H9 (cell line): Measurements from ENCODE around the gene S100A6. TPM values are rescaled to one million over a fixed set of nuclear protein-coding genes. Genes with fewer than 3 reads are reported as not detected.

Experiments used
- DNase-seq: peaks from one replicate; pipeline ENCODE4 v3.0.0-alpha.2; 2017
- H2AFZ ChIP-seq: one replicate; pipeline ENCODE4 v1.6.1; 2013; ENCODE audit warnings: mild to moderate bottlenecking, low read length, control low read depth, moderate library complexity
- H2AK5ac ChIP-seq: 2 replicates; pipeline ENCODE4 v1.6.1; 2013; ENCODE audit warnings: low read length, control low read depth, mixed read lengths; ENCODE audit not compliant: insufficient read length
- H2BK120ac ChIP-seq: one replicate; pipeline ENCODE4 v1.6.1; 2013; ENCODE audit warnings: low read depth, mild to moderate bottlenecking, low read length, control low read depth, inconsistent platforms; ENCODE audit not compliant: poor library complexity, severe bottlenecking
- H2BK12ac ChIP-seq: 2 replicates; pipeline ENCODE4 v1.6.1; 2013; ENCODE audit warnings: low read length, control low read depth, mixed read lengths, low read depth; ENCODE audit not compliant: insufficient read length
- H2BK15ac ChIP-seq: 2 replicates; pipeline ENCODE4 v1.6.1; 2013; ENCODE audit warnings: low read depth, low read length, control low read depth
- H2BK20ac ChIP-seq: one replicate; pipeline ENCODE4 v1.6.1; 2013; ENCODE audit warnings: low read depth, mild to moderate bottlenecking, low read length, control low read depth, inconsistent platforms; ENCODE audit not compliant: poor library complexity, severe bottlenecking
- H2BK5ac ChIP-seq: 2 replicates; pipeline ENCODE4 v1.6.1; 2013; ENCODE audit warnings: low read length, control low read depth, mixed read lengths; ENCODE audit not compliant: insufficient read length
- H3K14ac ChIP-seq: 2 replicates; pipeline ENCODE4 v1.6.1; 2013; ENCODE audit warnings: low read length, control low read depth; ENCODE audit not compliant: insufficient read depth
- H3K18ac ChIP-seq: 2 replicates; pipeline ENCODE4 v1.6.1; 2013; ENCODE audit warnings: low read depth, mild to moderate bottlenecking, mixed read lengths, low read length, control low read depth; ENCODE audit not compliant: insufficient read length
- H3K23ac ChIP-seq: 2 replicates; pipeline ENCODE4 v1.6.1; 2013; ENCODE audit warnings: low read length, control low read depth, mixed read lengths, low read depth; ENCODE audit not compliant: insufficient read length
- H3K23me2 ChIP-seq: 2 replicates; pipeline ENCODE4 v1.6.1; 2013; ENCODE audit warnings: low read depth, mild to moderate bottlenecking, mixed read lengths, low read length, control low read depth; ENCODE audit not compliant: insufficient read length, poor library complexity, severe bottlenecking
- H3K27ac ChIP-seq: 2 replicates; pipeline ENCODE4 v1.5.1; 2013; ENCODE audit warnings: low read length, control low read depth, mixed read lengths, low read depth; ENCODE audit not compliant: insufficient read length
- H3K27me3 ChIP-seq: 2 replicates; pipeline ENCODE4 v1.6.1; 2013; ENCODE audit warnings: low read length, control low read depth, inconsistent platforms; ENCODE audit not compliant: insufficient read depth
- H3K4ac ChIP-seq: 2 replicates; pipeline ENCODE4 v1.6.1; 2013; ENCODE audit warnings: low read depth, mild to moderate bottlenecking, control low read depth, inconsistent platforms, low read length, moderate library complexity
- H3K4me1 ChIP-seq: 2 replicates; pipeline ENCODE4 v1.6.1; 2013; ENCODE audit warnings: low read length, control low read depth, inconsistent platforms; ENCODE audit not compliant: insufficient read depth
- H3K4me2 ChIP-seq: 2 replicates; pipeline ENCODE4 v1.6.1; 2013; ENCODE audit warnings: low read length, control low read depth, mixed read lengths; ENCODE audit not compliant: insufficient read length, insufficient read depth
- H3K56ac ChIP-seq: 2 replicates; pipeline ENCODE4 v1.6.1; 2013; ENCODE audit warnings: low read depth, mild to moderate bottlenecking, mixed read lengths, low read length, control low read depth; ENCODE audit not compliant: insufficient read length
- H3K79me1 ChIP-seq: 2 replicates; pipeline ENCODE4 v1.6.1; 2013; ENCODE audit warnings: low read depth, mild to moderate bottlenecking, moderate library complexity, low read length, control low read depth, inconsistent platforms; ENCODE audit not compliant: insufficient read depth, poor library complexity, severe bottlenecking
- H3K79me2 ChIP-seq: 2 replicates; pipeline ENCODE4 v1.6.1; 2013; ENCODE audit warnings: low read length, control low read depth, inconsistent platforms; ENCODE audit not compliant: insufficient read depth
- H3K9ac ChIP-seq: 2 replicates; pipeline ENCODE4 v1.6.1; 2013; ENCODE audit warnings: low read length, control low read depth, mixed read lengths; ENCODE audit not compliant: insufficient read length; ENCODE audit errors: extremely low read depth
- H3K9me3 ChIP-seq: one replicate; pipeline ENCODE4 v1.6.1; 2013; ENCODE audit warnings: low read depth, low read length, inconsistent platforms; ENCODE audit not compliant: control insufficient read depth
- H3T11ph ChIP-seq: one replicate; pipeline ENCODE4 v1.6.1; 2013; ENCODE audit warnings: mild to moderate bottlenecking, low read length, control low read depth, inconsistent platforms
- H4K20me1 ChIP-seq: one replicate; pipeline ENCODE4 v1.6.1; 2013; ENCODE audit not compliant: control insufficient read depth, insufficient read length, insufficient read depth
- H4K5ac ChIP-seq: 2 replicates; pipeline ENCODE4 v1.6.1; 2013; ENCODE audit warnings: low read depth, mild to moderate bottlenecking, mixed read lengths, low read length, control low read depth; ENCODE audit not compliant: insufficient read length
- H4K8ac ChIP-seq: replicated peaks from 2 replicates; pipeline ENCODE4 v1.6.1; 2013; ENCODE audit warnings: low read length, control low read depth, mixed read lengths, low read depth; ENCODE audit not compliant: insufficient read length
- H4K91ac ChIP-seq: 2 replicates; pipeline ENCODE4 v1.6.1; 2013; ENCODE audit warnings: low read depth, mild to moderate bottlenecking, moderate library complexity, mixed read lengths, low read length, control low read depth; ENCODE audit not compliant: insufficient read length
- H3K27ac Mint-ChIP-seq, 3 experiments: 2 replicates in 2 of 3; 3 replicates in 1 of 3; pipeline ENCODE4 v1.8.0; 2020 to 2021; ENCODE audit warnings: mixed read lengths in 3 of 3, mild to moderate bottlenecking in 1 of 3, moderate library complexity in 1 of 3
- H3K27me3 Mint-ChIP-seq: 2 replicates; pipeline ENCODE4 v1.8.0; 2021; ENCODE audit warnings: low read depth, mild to moderate bottlenecking, moderate library complexity, mixed read lengths
- H3K36me3 Mint-ChIP-seq, 3 experiments: 2 replicates in 2 of 3; 3 replicates in 1 of 3; pipeline ENCODE4 v1.8.0; 2020 to 2021; ENCODE audit warnings: low read depth in 3 of 3, mixed read lengths in 3 of 3; ENCODE audit not compliant: insufficient read depth in 1 of 3
- H3K4me1 Mint-ChIP-seq, 2 experiments: 2 replicates each; pipeline ENCODE4 v1.8.0; 2020; ENCODE audit warnings: mixed read lengths in 2 of 2
- H3K4me3 Mint-ChIP-seq, 2 experiments: 2 replicates in 1 of 2; 3 replicates in 1 of 2; pipeline ENCODE4 v1.8.0; 2020 to 2021; ENCODE audit warnings: mild to moderate bottlenecking in 2 of 2, mixed read lengths in 2 of 2, moderate library complexity in 1 of 2
- H3K9me3 Mint-ChIP-seq, 2 experiments: 2 replicates in 1 of 2; 3 replicates in 1 of 2; pipeline ENCODE4 v1.8.0; 2020; ENCODE audit warnings: mild to moderate bottlenecking in 2 of 2, mixed read lengths in 2 of 2, moderate library complexity in 1 of 2
- CTCF ChIP-seq: fragments of 200-600 bp; sonication (generic); conservative IDR thresholded peaks from 3 replicates; pipeline ENCODE4 v1.8.0; 2021; ENCODE audit warnings: antibody characterized with exemption, mild to moderate bottlenecking
- WGBS: extraction: QIAGEN DNeasy Blood & Tissue Kit; methylation state at CpG from one replicate; pipeline ENCODE4 v1.1.7; 2013; ENCODE audit warnings: missing lambda C conversion rate, low lambda C conversion rate, mixed read lengths; ENCODE audit not compliant: insufficient read length; ENCODE audit errors: extremely low coverage; 5-methylcytosine and 5-hydroxymethylcytosine counted together
- total RNA-seq: library from RNA; stranded (reverse); gene quantifications from 2 replicates; pipeline ENCODE4 v1.2.1, GENCODE V29; 2021

S100A6 gene
- total RNA-seq, 1 experiment from 2014 or later = not detected

GRCh38 chr1:153487707-153488106 is 48.1 kb downstream of the S100A6 start:
- no peaks in the 10 kb centered on the region for H3K27me3 ChIP-seq
- no peak overlapping the region for H2BK5ac ChIP-seq
- H3K23ac ChIP-seq = no peak overlapping the region
- Mint-ChIP-seq H3K27ac (no peak overlapping the region), H3K27me3 (no peaks in the 10 kb centered on the region; the same call in 1 of the 2 replicates), H3K36me3 (no peaks in the 10 kb centered on the region), H3K4me1 (peaks cover 14 to 26% of the 10 kb centered on the region in 2 experiments), H3K4me3 (no peak overlapping the region), H3K9me3 (no peaks in the 10 kb centered on the region; a peak in 1 of 5 replicates)
- no peak overlapping the region for H3K27ac ChIP-seq
- H2BK12ac ChIP-seq = no peak overlapping the region
- H4K8ac ChIP-seq = no peak overlapping the region
- no peak overlapping the region for H2BK120ac ChIP-seq
- H3K23me2 ChIP-seq = no peaks in the 10 kb centered on the region
- peaks cover 2% of the 10 kb centered on the region; the same call in 1 of the 2 replicates for H3K4me1 ChIP-seq
- no peak overlapping the region for H3K56ac ChIP-seq
- WGBS = no CpG with 5 or more reads among the region's 2 CpGs
- no peak overlapping the region for H2BK15ac ChIP-seq
- H2BK20ac ChIP-seq = no peak overlapping the region
- no peak overlapping the region for H3K18ac ChIP-seq
- no peak overlapping the region for H3K9ac ChIP-seq
- TF ChIP-seq CTCF = no peak
- H3T11ph ChIP-seq = no peak overlapping the region
- H3K79me2 ChIP-seq = no peaks in the 10 kb centered on the region
- H3K4me2 ChIP-seq = no peak overlapping the region
- H3K9me3 ChIP-seq = no peaks in the 10 kb centered on the region
- H4K91ac ChIP-seq = no peak overlapping the region
- no peak overlapping the region for H2AFZ ChIP-seq
- DNase-seq = no peak
- H3K14ac ChIP-seq = no peak overlapping the region
- no peaks in the 10 kb centered on the region for H4K20me1 ChIP-seq
- no peak overlapping the region for H2AK5ac ChIP-seq
- H3K4ac ChIP-seq = no peak overlapping the region
- H4K5ac ChIP-seq = no peak overlapping the region
- no peaks in the 10 kb centered on the region for H3K79me1 ChIP-seq
